Skin of body (tissue), 2 donors: ENCODE results near the gene PIK3CA. TPM values are rescaled to one million over a fixed set of nuclear protein-coding genes. Genes with fewer than 3 reads are reported as not detected.
"Not testable (repeated sequence)": the region's sequence is repeated elsewhere in the genome, so short reads cannot be mapped to it uniquely, and the experiment has no call there.

Source experiments
- DNase-seq: peaks from one replicate; lab custom pipeline; 2025; lab: John Stamatoyannopoulos, UW
- total RNA-seq: library from RNA; depleted of rRNA; stranded (reverse); fragments of >200 nt; gene quantifications from one replicate; pipeline ENCODE4 v1.2.3, GENCODE V29; 2014

Gene PIK3CA
- total RNA-seq, 1 donor from 2014 or later = 35.9 TPM

GRCh38 chr3:179196098-179196497 lies 47.9 kb downstream of the PIK3CA start:
- no peak for DNase-seq

- no peak for DNase-seq
Measured at GRCh38 chr3:179196700-179197099, 48.5 kb downstream of the PIK3CA start.

- DNase-seq = no peak
Measured at GRCh38 chr3:179200790-179201189, 52.6 kb downstream of the PIK3CA start.

- DNase-seq = not testable (repeated sequence)
Measured at GRCh38 chr3:179215550-179215949, 67.4 kb downstream of the PIK3CA start.

DNA sequence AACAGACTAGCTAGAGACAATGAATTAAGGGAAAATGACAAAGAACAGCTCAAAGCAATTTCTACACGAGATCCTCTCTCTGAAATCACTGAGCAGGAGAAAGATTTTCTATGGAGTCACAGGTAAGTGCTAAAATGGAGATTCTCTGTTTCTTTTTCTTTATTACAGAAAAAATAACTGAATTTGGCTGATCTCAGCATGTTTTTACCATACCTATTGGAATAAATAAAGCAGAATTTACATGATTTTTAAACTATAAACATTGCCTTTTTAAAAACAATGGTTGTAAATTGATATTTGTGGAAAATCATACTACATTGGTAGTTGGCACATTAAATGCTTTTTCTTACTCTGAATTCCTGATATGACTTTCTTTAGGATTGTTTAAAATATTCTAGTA lies 70.1 kb downstream of the PIK3CA start:
- not testable (repeated sequence) for DNase-seq

DNA sequence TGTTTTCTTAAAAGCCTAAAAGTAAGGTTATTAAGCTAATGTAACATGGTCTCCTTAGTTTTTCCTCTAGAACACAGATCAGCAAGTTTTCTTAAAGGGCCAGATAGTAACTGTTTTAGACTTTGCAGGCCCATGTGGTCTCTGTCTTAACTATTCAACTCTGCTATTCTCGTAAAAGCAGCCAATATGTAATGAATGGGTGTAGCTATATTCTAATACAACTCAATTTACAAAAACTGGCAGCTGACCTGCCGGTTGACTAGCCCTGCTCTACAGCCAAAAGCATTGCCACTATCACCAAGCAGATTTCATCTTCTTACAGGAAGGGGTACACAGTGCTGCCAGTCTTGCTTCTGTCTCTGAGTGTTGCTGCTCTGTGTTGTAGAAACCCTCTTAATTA lies 75.4 kb downstream of the PIK3CA start:
- DNase-seq = no peak

GRCh38 chr3:179224584-179224983 lies 76.4 kb downstream of the PIK3CA start:
- DNase-seq = no peak

DNA sequence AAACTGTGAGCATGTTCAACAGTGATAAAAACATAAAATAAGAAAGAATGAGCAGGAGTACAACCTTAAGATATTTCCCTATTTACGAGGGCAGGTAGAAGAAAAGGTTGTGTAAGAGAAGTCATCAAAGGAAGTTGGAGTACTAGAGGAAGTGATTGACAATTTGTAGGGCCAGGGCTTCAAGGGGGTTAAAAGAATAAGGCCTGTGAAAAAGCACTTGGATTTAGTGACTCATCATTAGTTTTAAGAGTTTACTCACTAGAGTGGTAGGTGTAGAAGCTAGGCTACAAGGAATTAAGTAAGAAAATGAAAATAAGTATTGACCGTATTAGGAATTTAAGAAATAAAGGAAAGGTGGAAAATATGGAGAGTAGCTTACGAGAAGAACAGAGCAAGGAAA lies 79.2 kb downstream of the PIK3CA start:
- no peak for DNase-seq

- DNase-seq = no peak
Measured at GRCh38 chr3:179229177-179229576, 81.0 kb downstream of the PIK3CA start.

- DNase-seq = no peak
Measured at GRCh38 chr3:179233043-179233442, 84.9 kb downstream of the PIK3CA start.

- DNase-seq = no peak
Measured at GRCh38 chr3:179234199-179234598, 86.0 kb downstream of the PIK3CA start.

DNA sequence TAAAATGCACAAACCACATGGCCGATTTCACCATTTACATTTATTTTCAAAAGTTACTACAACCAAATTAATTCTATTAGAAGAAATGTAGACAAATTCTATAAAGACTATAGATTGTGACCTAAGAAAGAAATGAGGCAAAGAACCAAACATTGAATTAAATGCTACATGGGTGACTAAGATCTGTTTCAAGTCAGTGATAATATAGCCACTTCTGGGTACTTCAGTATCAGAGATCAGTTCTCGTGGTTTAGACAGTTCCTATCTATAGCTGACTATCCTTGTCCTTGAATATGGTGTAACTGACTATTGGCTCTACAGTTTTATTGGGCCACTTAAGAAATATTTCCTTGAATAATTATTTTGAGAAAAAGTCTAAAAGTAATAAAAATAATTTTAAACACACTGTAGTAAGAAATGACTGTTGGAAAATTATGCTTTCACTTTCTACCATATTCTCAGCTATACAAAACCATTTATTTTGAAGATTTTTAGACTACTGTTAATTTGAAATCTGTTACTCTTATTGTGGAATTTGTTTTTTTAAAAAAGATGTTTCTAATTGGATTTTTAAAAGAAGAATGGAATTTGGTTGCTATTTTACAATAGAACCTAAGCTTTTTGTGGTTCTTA lies 88.6 kb downstream of the PIK3CA start:
- DNase-seq = no peak

- DNase-seq = not testable (repeated sequence)
Measured at GRCh38 chr3:179240299-179240698, 92.1 kb downstream of the PIK3CA start.

DNA sequence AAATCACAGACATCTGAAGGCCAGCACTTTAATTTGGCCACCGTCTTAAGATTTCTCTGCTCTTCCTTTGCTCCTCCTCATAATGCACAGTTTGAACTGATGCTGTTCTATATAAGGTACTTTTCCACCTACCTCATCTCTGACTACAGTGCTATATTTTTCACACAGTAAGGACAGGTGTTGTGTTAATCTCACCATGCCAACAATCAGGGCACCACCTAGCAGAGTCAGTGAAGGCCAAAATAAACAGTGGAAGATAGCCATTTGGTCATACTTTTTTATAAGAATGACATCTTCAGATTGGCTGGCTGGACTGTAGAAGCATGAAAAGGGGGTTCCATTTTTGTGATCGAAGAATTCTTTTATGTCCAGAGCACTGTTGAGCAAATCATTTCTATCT lies 94.7 kb downstream of the PIK3CA start:
- DNase-seq = not testable (repeated sequence)

GRCh38 chr3:179244878-179245277 lies 96.7 kb downstream of the PIK3CA start:
- DNase-seq = no peak

GRCh38 chr3:179247289-179248015 lies 99.3 kb downstream of the PIK3CA start:
- no peak for DNase-seq

DNA sequence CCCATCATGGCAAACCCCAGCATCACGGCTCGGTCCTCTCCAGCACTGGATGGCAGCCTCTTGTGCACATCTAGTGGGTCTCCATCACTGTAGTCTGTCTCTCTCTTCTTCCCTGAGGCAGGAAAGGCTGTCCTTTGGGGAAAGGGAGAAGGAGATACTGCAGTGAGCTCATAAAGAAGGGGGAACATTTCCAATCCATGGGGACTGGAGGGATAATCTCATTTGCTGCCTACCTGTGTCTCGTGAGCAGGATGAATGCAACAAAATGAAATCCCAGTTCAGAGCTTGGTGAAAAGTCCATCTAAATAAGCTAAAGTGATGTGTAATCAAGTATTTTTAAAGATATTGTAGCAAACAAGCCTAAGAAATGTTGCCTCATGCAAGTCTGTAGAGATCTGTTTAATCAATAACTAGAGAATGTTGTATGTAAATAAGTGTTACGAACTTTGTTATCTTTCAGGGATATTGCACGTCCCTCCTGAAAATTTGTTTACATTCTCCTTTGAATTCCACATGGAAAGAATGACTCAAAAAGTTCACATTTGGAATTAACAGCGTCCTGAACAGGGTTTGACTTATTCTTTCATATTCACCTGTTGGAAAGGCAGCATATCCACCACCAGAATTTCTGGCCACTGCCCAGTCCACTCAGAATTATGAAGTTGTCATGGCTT lies 102.8 kb downstream of the PIK3CA start, which contains the start of gene KCNMB3:
KCNMB3 (minus strand) TSS at position 312 of the 674 bp plus-strand sequence; CDS start at position 188, 124 bp downstream.
- no peak for DNase-seq

DNA sequence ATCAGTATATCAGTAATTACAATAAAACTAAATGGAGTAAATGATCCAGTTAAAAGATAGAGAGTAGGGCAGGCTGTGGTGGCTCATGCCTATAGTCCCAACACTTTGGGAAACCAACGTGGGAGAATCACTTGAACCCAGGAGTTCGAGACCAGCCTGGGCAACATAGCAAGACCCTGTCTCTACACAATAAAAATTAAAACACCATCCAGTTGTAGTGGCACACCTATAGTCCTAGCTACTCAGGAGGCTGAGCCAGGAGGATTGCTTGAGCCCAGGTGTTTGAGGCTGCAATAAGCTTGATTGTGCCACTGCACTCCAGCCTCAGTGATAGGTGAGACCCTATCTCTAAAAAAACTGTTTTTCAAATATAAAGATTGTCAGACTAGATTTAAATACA lies 108.7 kb downstream of the PIK3CA start:
- no peak for DNase-seq

- DNase-seq = not testable (repeated sequence)
Measured at GRCh38 chr3:179257742-179258141, 109.6 kb downstream of the PIK3CA start.

- no peak for DNase-seq
Measured at GRCh38 chr3:179258820-179259219, 110.7 kb downstream of the PIK3CA start.

- not testable (repeated sequence) for DNase-seq
Measured at GRCh38 chr3:179259959-179260756, 112.0 kb downstream of the PIK3CA start.
